Parathyroid adenoma (tissue), 2 donors: ENCODE measurements around the gene A2M.

ENCODE experiments used
- H2AFZ ChIP-seq: fragments of 300-600 bp; sonication (generic); one replicate; pipeline ENCODE4 v1.7.0; 2017; ENCODE audit warnings: antibody characterized with exemption, mild to moderate bottlenecking
- H3K27ac ChIP-seq: fragments of 300-600 bp; sonication (generic); one replicate; pipeline ENCODE4 v1.7.0; 2017
- H3K27me3 ChIP-seq: fragments of 300-600 bp; sonication (generic); one replicate; pipeline ENCODE4 v1.7.0; 2017; ENCODE audit warnings: low read length; ENCODE audit not compliant: control insufficient read depth, insufficient read depth
- H3K36me3 ChIP-seq: fragments of 300-600 bp; sonication (generic); one replicate; pipeline ENCODE4 v1.7.0; 2017; ENCODE audit warnings: low read length; ENCODE audit not compliant: control insufficient read depth, insufficient read depth
- H3K4me1 ChIP-seq: fragments of 300-600 bp; sonication (generic); one replicate; pipeline ENCODE4 v1.7.0; 2017; ENCODE audit warnings: control low read depth
- H3K4me2 ChIP-seq: fragments of 300-600 bp; sonication (generic); one replicate; pipeline ENCODE4 v1.7.0; 2017; ENCODE audit warnings: low read length
- H3K4me3 ChIP-seq: fragments of 300-600 bp; sonication (generic); one replicate; pipeline ENCODE4 v1.7.0; 2017; ENCODE audit warnings: low read depth, low read length
- H3K79me2 ChIP-seq: fragments of 300-600 bp; sonication (generic); one replicate; pipeline ENCODE4 v1.7.0; 2017; ENCODE audit warnings: control low read depth
- H3K9ac ChIP-seq: fragments of 300-600 bp; sonication (generic); one replicate; pipeline ENCODE4 v1.7.0; 2017; ENCODE audit warnings: mild to moderate bottlenecking
- H3K9me3 ChIP-seq: fragments of 300-600 bp; sonication (generic); one replicate; pipeline ENCODE4 v1.7.0; 2017; ENCODE audit warnings: low read length; ENCODE audit not compliant: control insufficient read depth
- CTCF ChIP-seq: fragments of 300-600 bp; sonication (generic); IDR thresholded peaks from one replicate; pipeline ENCODE4 v1.7.0; 2017; ENCODE audit warnings: antibody characterized with exemption, mild to moderate bottlenecking
- donor health status: primary hyperparathyroidism.

A2M gene

GRCh38 chr12:9084417-9084816 is 31.3 kb downstream of the A2M start:
- Histone ChIP-seq H3K27me3 (no peaks in the 10 kb centered on the region), H3K9ac (no peak overlapping the region), H3K4me2 (no peak overlapping the region), H2AFZ (no peak overlapping the region), H3K9me3 (no peaks in the 10 kb centered on the region), H3K36me3 (no peaks in the 10 kb centered on the region), H3K4me3 (no peak overlapping the region), H3K4me1 (no peaks in the 10 kb centered on the region), H3K27ac (no peak overlapping the region), H3K79me2 (no peaks in the 10 kb centered on the region)
- no peak for TF ChIP-seq CTCF

GRCh38 chr12:9083793-9084192 is 31.9 kb downstream of the A2M start:
- Histone ChIP-seq H3K9ac (no peak overlapping the region), H3K4me1 (no peaks in the 10 kb centered on the region), H3K79me2 (no peaks in the 10 kb centered on the region), H2AFZ (no peak overlapping the region), H3K27ac (no peak overlapping the region), H3K4me2 (no peak overlapping the region), H3K4me3 (no peak overlapping the region), H3K9me3 (no peaks in the 10 kb centered on the region), H3K36me3 (no peaks in the 10 kb centered on the region), H3K27me3 (no peaks in the 10 kb centered on the region)
- TF ChIP-seq CTCF, result no peak

GRCh38 chr12:9081667-9082427 is 33.9 kb downstream of the A2M start:
- Histone ChIP-seq H3K9ac (no peak overlapping the region), H3K36me3 (no peaks in the 10 kb centered on the region), H3K4me1 (no peaks in the 10 kb centered on the region), H3K27ac (no peak overlapping the region), H3K9me3 (no peaks in the 10 kb centered on the region), H3K4me3 (no peak overlapping the region), H2AFZ (no peak overlapping the region), H3K4me2 (no peak overlapping the region), H3K27me3 (no peaks in the 10 kb centered on the region), H3K79me2 (no peaks in the 10 kb centered on the region)
- no peak for TF ChIP-seq CTCF

GRCh38 chr12:9079883-9080675 is 35.6 kb downstream of the A2M start:
- Histone ChIP-seq H3K27me3 (no peaks in the 10 kb centered on the region), H3K9ac (no peak overlapping the region), H2AFZ (no peak overlapping the region), H3K4me2 (no peak overlapping the region), H3K4me1 (no peaks in the 10 kb centered on the region), H3K9me3 (no peaks in the 10 kb centered on the region), H3K79me2 (no peaks in the 10 kb centered on the region), H3K36me3 (no peaks in the 10 kb centered on the region), H3K27ac (no peak overlapping the region), H3K4me3 (no peak overlapping the region)
- no peak for TF ChIP-seq CTCF
